ENCODE results near the gene GALNT2. TPM values are rescaled to one million over a fixed set of nuclear protein-coding genes. Genes with fewer than 3 reads are reported as not detected.

The GALNT2 gene
- total and polyA plus RNA-seq, 2 of the 4 experiments (the other 2 are of a cell fraction) = 50.4 to 189 TPM

- CTCF ChIA-PET = interaction anchor here (0.7 kb wide), 1 partner anchor 604 kb away, joined by 3 read pairs; no protein-coding TSS in a partner anchor
Measured at GRCh38 chr1:230265200-230266115, 198.4 kb downstream of the GALNT2 start.

More at GRCh38 chr1:230265200-230266115, 198.4 kb downstream of the GALNT2 start:
- H3K27ac ChIP-seq (ENCODE audit: insufficient read depth, low read length) = no peak overlapping the region
- no peak overlapping the region for H2BK5ac ChIP-seq (ENCODE audit: low read depth, low read length, poor library complexity, severe bottlenecking)
- H2BK20ac ChIP-seq (ENCODE audit: low read depth, low read length) = no peak overlapping the region
- dilution Hi-C loops (cut with HindIII; ENCODE audit: low sequenced_read_pairs, unreplicated experiment) (no loop called here), intact Hi-C loops (cut with micrococcal nuclease) (loop anchor here (10.0 kb wide), 1 partner anchor 291 kb away; no protein-coding TSS in a partner anchor), in situ Hi-C loops (cut with MboI; ENCODE audit: low sequenced_read_pairs) (no loop called here)
- H3K56ac ChIP-seq (ENCODE audit: extremely low read depth, insufficient read depth, low read length) = no peak overlapping the region
- no peak overlapping the region for H3K4me3 ChIP-seq (ENCODE audit: insufficient read depth, low read depth, low read length)
- H2BK120ac ChIP-seq (ENCODE audit: low read depth, low read length) = no peak overlapping the region
- no peak overlapping the region for H3K18ac ChIP-seq (ENCODE audit: low read depth, low read length)
- H4K8ac ChIP-seq (ENCODE audit: low read depth in 2 of 2, low read length in 2 of 2) = no peak overlapping the region
- ATAC-seq (ENCODE audit: low read depth) (no peak), DNase-seq (no peak)
- H3K9ac ChIP-seq (ENCODE audit: low read depth, low read length) = no peak overlapping the region
- POLR2A ChIA-PET (ENCODE audit: unreplicated experiment) = no interaction called here
- H3K23ac ChIP-seq (ENCODE audit: low read depth, low read length) = no peak overlapping the region
- H2AK5ac ChIP-seq (ENCODE audit: low read depth, low read length) = no peak overlapping the region
- no peaks in the 10 kb centered on the region for H4K20me1 ChIP-seq (ENCODE audit: insufficient read depth, low read length)
- peaks cover 47% of the 10 kb centered on the region for H3K36me3 ChIP-seq (ENCODE audit: control insufficient read depth, insufficient read depth, low read length)
- no peaks in the 10 kb centered on the region for H3K27me3 ChIP-seq (ENCODE audit: control insufficient read depth, insufficient read depth, low read length)
- H3K4ac ChIP-seq (ENCODE audit: low read depth, low read length) = no peak overlapping the region
- no peak overlapping the region for H4K91ac ChIP-seq (ENCODE audit: insufficient read depth, low read depth, low read length)
- 95% methylated on average over 4 of the region's 17 CpGs; no CpG with 5 or more reads in 1 of the 2 experiments for WGBS, 2 experiments (ENCODE audit: extremely low coverage in 2 of 2, insufficient read length in 1 of 2)
- H3K14ac ChIP-seq (replicated peaks; ENCODE audit: low read depth, low read length) = no peak overlapping the region
- H3K9me1 ChIP-seq (ENCODE audit: insufficient read depth, low read length) = no peaks in the 10 kb centered on the region
- no peak overlapping the region for H3K4me2 ChIP-seq (ENCODE audit: low read depth, low read length)
- TF ChIP-seq CHD1 (IDR thresholded peaks at IDR 0.05; ENCODE audit: low read depth, low read length) (no peak), CEBPB (IDR thresholded peaks at IDR 0.05; ENCODE audit: low read depth, low read length) (no peak), NFE2L2 (IDR thresholded peaks at IDR 0.05; ENCODE audit: low read depth, low read length) (no peak), RFX5 (IDR thresholded peaks at IDR 0.05; ENCODE audit: low read depth, low read length) (no peak), BHLHE40 (IDR thresholded peaks at IDR 0.05; ENCODE audit: low read depth, low read length) (no peak), SMC3 (IDR thresholded peaks at IDR 0.05; ENCODE audit: low read depth, low read length) (no peak), POLR2A (IDR thresholded peaks at IDR 0.05; ENCODE audit: low read depth, low read length) (no peak)
- peaks cover 3% of the 10 kb centered on the region; the same call in 1 of the 2 replicates for H3K4me1 ChIP-seq (ENCODE audit: control insufficient read depth, insufficient read depth, low read length)
- H3K9me3 ChIP-seq (ENCODE audit: control insufficient read depth, insufficient read depth, low read length) = no peaks in the 10 kb centered on the region
- no peak overlapping the region for H2BK15ac ChIP-seq (ENCODE audit: low read depth, low read length)
- no TSS peak for BruUV-seq (replicated peaks)
- no peak overlapping the region for H4K5ac ChIP-seq (ENCODE audit: low read depth, low read length)
- peaks cover 0 to 5% of the 10 kb centered on the region in 2 experiments; a peak in 1 of 4 replicates for H3K79me1 ChIP-seq (ENCODE audit: low read depth in 1 of 2, low read length in 2 of 2)
- H2AK9ac ChIP-seq (replicated peaks; ENCODE audit: low read depth, low read length, poor library complexity) = no peak overlapping the region
- H2AFZ ChIP-seq (replicated peaks; ENCODE audit: low read length, poor library complexity) = no peak overlapping the region

Data from IMR-90 (cell line).